ENCODE data around the gene ARHGEF4.

The ARHGEF4 gene

GRCh38 chr2:130964931-130965330 lies 128.2 kb downstream of the ARHGEF4 start:
- Histone ChIP-seq H3K4me1 (ENCODE audit: insufficient read depth, low read length) (peaks cover 32% of the 10 kb centered on the region), H3K36me3 (ENCODE audit: insufficient read depth, low read length) (no peaks in the 10 kb centered on the region), H3K27ac (ENCODE audit: low read depth, low read length) (no peak overlapping the region), H3K9me3 (ENCODE audit: insufficient read depth, low read depth, low read length) (no peaks in the 10 kb centered on the region), H3K27me3 (ENCODE audit: insufficient read depth, low read length) (peaks cover 61% of the 10 kb centered on the region), H3K9ac (ENCODE audit: low read depth, low read length) (no peak overlapping the region), H3K4me3 (ENCODE audit: low read length) (no peak overlapping the region)
- WGBS = 90% methylated on average over 3 of the region's 3 CpGs

- 40% methylated on average over 15 of the region's 15 CpGs for WGBS
- peaks cover 32% of the 10 kb centered on the region for H3K4me1 ChIP-seq (ENCODE audit: insufficient read depth, low read length)
- H3K4me3 ChIP-seq (ENCODE audit: low read length) = peak overlapping the region; percentile 6; the same call in 1 of the 2 replicates
- H3K27me3 ChIP-seq (ENCODE audit: insufficient read depth, low read length) = peaks cover 49% of the 10 kb centered on the region
- H3K27ac ChIP-seq (ENCODE audit: low read depth, low read length) = peak overlapping the region; percentile 61
- H3K9ac ChIP-seq (ENCODE audit: low read depth, low read length) = peak overlapping the region; percentile 46; the same call in 1 of the 2 replicates
- H3K9me3 ChIP-seq (ENCODE audit: insufficient read depth, low read depth, low read length) = no peaks in the 10 kb centered on the region
- no peaks in the 10 kb centered on the region for H3K36me3 ChIP-seq (ENCODE audit: insufficient read depth, low read length)
Observed at GRCh38 chr2:130966149-130966774, 129.5 kb downstream of the ARHGEF4 start.

GRCh38 chr2:130966775-130967490 lies 130.2 kb downstream of the ARHGEF4 start:
- H3K9ac ChIP-seq (ENCODE audit: low read depth, low read length) = peak overlapping the region; percentile 46; the same call in 1 of the 2 replicates
- no peaks in the 10 kb centered on the region for H3K9me3 ChIP-seq (ENCODE audit: insufficient read depth, low read depth, low read length)
- H3K27ac ChIP-seq (ENCODE audit: low read depth, low read length) = peak overlapping the region; percentile 61
- H3K4me1 ChIP-seq (ENCODE audit: insufficient read depth, low read length) = peaks cover 32% of the 10 kb centered on the region
- H3K4me3 ChIP-seq (ENCODE audit: low read length) = 0 out of 2 replicates have a peak overlapping the region, but pooled peaks have one; percentile 6
- H3K27me3 ChIP-seq (ENCODE audit: insufficient read depth, low read length) = peaks cover 42% of the 10 kb centered on the region
- no peaks in the 10 kb centered on the region for H3K36me3 ChIP-seq (ENCODE audit: insufficient read depth, low read length)
- 43% methylated on average over 14 of the region's 14 CpGs for whole genome bisulfite sequencing

- 92% methylated on average over 1 of the region's 1 CpG for WGBS
- H3K27ac ChIP-seq (ENCODE audit: low read depth, low read length) = no peak overlapping the region
- H3K36me3 ChIP-seq (ENCODE audit: insufficient read depth, low read length) = no peaks in the 10 kb centered on the region
- peaks cover 4% of the 10 kb centered on the region; the same call in 1 of the 2 replicates for H3K4me1 ChIP-seq (ENCODE audit: insufficient read depth, low read length)
- H3K9me3 ChIP-seq (ENCODE audit: insufficient read depth, low read depth, low read length) = 0 out of 2 replicates have a peak, but pooled peaks cover 2% of the 10 kb centered on the region
- no peaks in the 10 kb centered on the region for H3K27me3 ChIP-seq (ENCODE audit: insufficient read depth, low read length)
- no peak overlapping the region for H3K9ac ChIP-seq (ENCODE audit: low read depth, low read length)
- no peak overlapping the region for H3K4me3 ChIP-seq (ENCODE audit: low read length)
Observed at GRCh38 chr2:130972410-130972809, 135.7 kb downstream of the ARHGEF4 start.

GRCh38 chr2:130975729-130976128 lies 139.0 kb downstream of the ARHGEF4 start:
- Histone ChIP-seq H3K9me3 (ENCODE audit: insufficient read depth, low read depth, low read length) (0 out of 2 replicates have a peak, but pooled peaks cover 6% of the 10 kb centered on the region), H3K27me3 (ENCODE audit: insufficient read depth, low read length) (no peaks in the 10 kb centered on the region), H3K4me1 (ENCODE audit: insufficient read depth, low read length) (no peaks in the 10 kb centered on the region), H3K9ac (ENCODE audit: low read depth, low read length) (no peak overlapping the region), H3K27ac (ENCODE audit: low read depth, low read length) (no peak overlapping the region), H3K36me3 (ENCODE audit: insufficient read depth, low read length) (no peaks in the 10 kb centered on the region), H3K4me3 (ENCODE audit: low read length) (no peak overlapping the region)
- 82% methylated on average over 11 of the region's 11 CpGs for WGBS

GRCh38 chr2:130976591-130977237 lies 140.0 kb downstream of the ARHGEF4 start:
- Histone ChIP-seq H3K27ac (ENCODE audit: low read depth, low read length) (no peak overlapping the region), H3K9ac (ENCODE audit: low read depth, low read length) (no peak overlapping the region), H3K4me3 (ENCODE audit: low read length) (no peak overlapping the region), H3K36me3 (ENCODE audit: insufficient read depth, low read length) (no peaks in the 10 kb centered on the region), H3K27me3 (ENCODE audit: insufficient read depth, low read length) (no peaks in the 10 kb centered on the region), H3K9me3 (ENCODE audit: insufficient read depth, low read depth, low read length) (0 out of 2 replicates have a peak, but pooled peaks cover 6% of the 10 kb centered on the region), H3K4me1 (ENCODE audit: insufficient read depth, low read length) (no peaks in the 10 kb centered on the region)
- 95% methylated on average over 10 of the region's 10 CpGs for WGBS

- no peaks in the 10 kb centered on the region for H3K4me1 ChIP-seq (ENCODE audit: insufficient read depth, low read length)
- no peak overlapping the region for H3K9ac ChIP-seq (ENCODE audit: low read depth, low read length)
- H3K27me3 ChIP-seq (ENCODE audit: insufficient read depth, low read length) = no peaks in the 10 kb centered on the region
- H3K4me3 ChIP-seq (ENCODE audit: low read length) = no peak overlapping the region
- no peak overlapping the region for H3K27ac ChIP-seq (ENCODE audit: low read depth, low read length)
- 96% methylated on average over 5 of the region's 5 CpGs for WGBS
- 0 out of 2 replicates have a peak, but pooled peaks cover 6% of the 10 kb centered on the region for H3K9me3 ChIP-seq (ENCODE audit: insufficient read depth, low read depth, low read length)
- H3K36me3 ChIP-seq (ENCODE audit: insufficient read depth, low read length) = no peaks in the 10 kb centered on the region
Observed at GRCh38 chr2:130977461-130978050, 140.8 kb downstream of the ARHGEF4 start.

GRCh38 chr2:130981667-130982066 lies 145.0 kb downstream of the ARHGEF4 start:
- Histone ChIP-seq H3K9ac (ENCODE audit: low read depth, low read length) (no peak overlapping the region), H3K9me3 (ENCODE audit: insufficient read depth, low read depth, low read length) (0 out of 2 replicates have a peak, but pooled peaks cover 6% of the 10 kb centered on the region), H3K4me3 (ENCODE audit: low read length) (no peak overlapping the region), H3K4me1 (ENCODE audit: insufficient read depth, low read length) (no peaks in the 10 kb centered on the region), H3K36me3 (ENCODE audit: insufficient read depth, low read length) (no peaks in the 10 kb centered on the region), H3K27me3 (ENCODE audit: insufficient read depth, low read length) (no peaks in the 10 kb centered on the region), H3K27ac (ENCODE audit: low read depth, low read length) (no peak overlapping the region)
- 100% methylated on average over 1 of the region's 1 CpG for WGBS

GRCh38 chr2:130985206-130985780 lies 148.6 kb downstream of the ARHGEF4 start:
- H3K4me1 ChIP-seq (ENCODE audit: insufficient read depth, low read length) = no peaks in the 10 kb centered on the region
- 94% methylated on average over 4 of the region's 4 CpGs for WGBS
- H3K4me3 ChIP-seq (ENCODE audit: low read length) = no peak overlapping the region
- H3K27me3 ChIP-seq (ENCODE audit: insufficient read depth, low read length) = no peaks in the 10 kb centered on the region
- no peaks in the 10 kb centered on the region for H3K36me3 ChIP-seq (ENCODE audit: insufficient read depth, low read length)
- no peak overlapping the region for H3K27ac ChIP-seq (ENCODE audit: low read depth, low read length)
- no peak overlapping the region for H3K9ac ChIP-seq (ENCODE audit: low read depth, low read length)
- H3K9me3 ChIP-seq (ENCODE audit: insufficient read depth, low read depth, low read length) = no peaks in the 10 kb centered on the region

- WGBS = 93% methylated on average over 15 of the region's 15 CpGs
- H3K36me3 ChIP-seq (ENCODE audit: insufficient read depth, low read length) = no peaks in the 10 kb centered on the region
- no peak overlapping the region for H3K9ac ChIP-seq (ENCODE audit: low read depth, low read length)
- H3K27me3 ChIP-seq (ENCODE audit: insufficient read depth, low read length) = no peaks in the 10 kb centered on the region
- no peaks in the 10 kb centered on the region for H3K4me1 ChIP-seq (ENCODE audit: insufficient read depth, low read length)
- no peak overlapping the region for H3K4me3 ChIP-seq (ENCODE audit: low read length)
- no peak overlapping the region for H3K27ac ChIP-seq (ENCODE audit: low read depth, low read length)
- H3K9me3 ChIP-seq (ENCODE audit: insufficient read depth, low read depth, low read length) = no peaks in the 10 kb centered on the region
Observed at GRCh38 chr2:130985831-130986649, 149.3 kb downstream of the ARHGEF4 start.

Measured in HUES64 (cell line).